ENCODE measurements around the gene CRIP3.

- TF ChIP-seq POLR2A (IDR thresholded peaks at IDR 0.05; ENCODE audit: low read depth, low read length) (no peak), TAF1 (IDR thresholded peaks at IDR 0.05; ENCODE audit: low read depth, low read length) (no peak), PAX5 (IDR thresholded peaks at IDR 0.05; ENCODE audit: insufficient read depth, low read length, severe bottlenecking) (no peak), SPI1 (IDR thresholded peaks at IDR 0.05; ENCODE audit: low read depth, low read length) (no peak)
Measured at GRCh38 chr6:43277306-43277642, 31.4 kb downstream of the CRIP3 start.
